HCT116 (cell line): ENCODE results near the gene GM2A. TPM values are rescaled to one million over a fixed set of nuclear protein-coding genes. Genes with fewer than 3 reads are reported as not detected.

ENCODE experiments used
- ATAC-seq: fragments of 200-7000 bp; cut with Tn5 transposase; 2 replicates; pipeline ENCODE4 v1.9.1; 2020; ENCODE audit warnings: mild to moderate bottlenecking, moderate library complexity
- BruUV-seq: library from RNA; stranded (reverse); fragments of 400-500 nt; replicated peaks from 2 replicates; lab custom pipeline; 2021; lab: Mats Ljungman, UMichigan
- CTCF ChIA-PET: fragments of 300-600 bp; sonication (Branson Sonifier 250); formaldehyde crosslinking; loops from one replicate; lab custom pipeline; 2021; ENCODE audit warnings: antibody characterized with exemption; lab: Charles Lee
- POLR2A ChIA-PET: fragments of 300-600, 350-600 bp; sonication (Branson Sonifier 250); formaldehyde crosslinking; loops from one replicate; lab custom pipeline; 2021; ENCODE audit warnings: antibody characterized with exemption; lab: Charles Lee
- RAD21 ChIA-PET, 2 experiments: fragments of 300-600 bp; sonication (Branson Sonifier 250); formaldehyde crosslinking; loops; one replicate each; lab custom pipeline; 2023; ENCODE audit warnings: low total read pairs in 2 of 2; ENCODE audit not compliant: uncharacterized antibody in 2 of 2, unreplicated experiment in 2 of 2, low non-redundant PET in 1 of 2; lab: Charles Lee
- DNase-seq: peaks from one replicate; pipeline ENCODE4 v3.0.0-alpha.2; 2010; ENCODE audit warnings: low read depth, low spot score
- H2AFZ ChIP-seq: fragments of 200-600 bp; shearing (Covaris generic), sonication (generic); 2 replicates; pipeline ENCODE4 v1.6.1; 2017; ENCODE audit warnings: low read depth, mixed run types, mixed read lengths, antibody characterized with exemption, low read length; ENCODE audit not compliant: poor library complexity, severe bottlenecking
- H3K27ac ChIP-seq: 2 replicates; pipeline ENCODE4 v1.5.1; 2012; ENCODE audit warnings: low read depth, low read length
- H3K27me3 ChIP-seq: fragments of 200-600 bp; sonication (generic); 2 replicates; pipeline ENCODE4 v1.6.1; 2016; ENCODE audit warnings: mixed run types, low read length, mixed read lengths; ENCODE audit not compliant: insufficient read depth
- H3K36me3 ChIP-seq, 2 experiments: fragments of 200-500 bp in 1 of 2; fragments of 200-600 bp in 1 of 2; sonication (Bioruptor generic) in 1 of 2; sonication (generic) in 1 of 2; 2 replicates each; pipeline versions ENCODE4 v1.5.1 to v1.6.1; 2014 to 2016; ENCODE audit warnings: low read length in 2 of 2, inconsistent platforms in 1 of 2, mixed read lengths in 1 of 2, mixed run types in 1 of 2; ENCODE audit not compliant: insufficient read depth in 2 of 2, control insufficient read depth in 1 of 2
- H3K4me1 ChIP-seq, 2 experiments: fragments of 200-600 bp in 1 of 2; sonication (generic) in 1 of 2; 2 replicates each; pipeline versions ENCODE4 v1.5.1 to v1.6.1; 2012 to 2017; ENCODE audit warnings: low read length in 2 of 2, inconsistent platforms in 1 of 2, mild to moderate bottlenecking in 1 of 2, mixed read lengths in 1 of 2, mixed run types in 1 of 2, moderate library complexity in 1 of 2; ENCODE audit not compliant: insufficient read depth in 2 of 2, control insufficient read depth in 1 of 2
- H3K4me2 ChIP-seq: fragments of 200-600 bp; sonication (generic); 2 replicates; pipeline ENCODE4 v1.6.1; 2017; ENCODE audit warnings: mixed run types, low read length, mixed read lengths
- H3K4me3 ChIP-seq, 2 experiments: fragments of 200-600 bp in 1 of 2; sonication (generic) in 1 of 2; replicated peaks in 1 of 2; 2 replicates each; pipeline ENCODE4 v1.5.1; 2011 to 2016; ENCODE audit warnings: low read length in 2 of 2, control low read depth in 1 of 2, low read depth in 1 of 2, mild to moderate bottlenecking in 1 of 2, mixed read lengths in 1 of 2, mixed run types in 1 of 2
- H3K79me2 ChIP-seq: fragments of 200-600 bp; sonication (generic); 2 replicates; pipeline ENCODE4 v1.6.1; 2017; ENCODE audit warnings: mild to moderate bottlenecking, mixed run types, low read length, moderate library complexity, mixed read lengths; ENCODE audit not compliant: insufficient read depth
- H3K9ac ChIP-seq: fragments of 200-600 bp; sonication (generic); 2 replicates; pipeline ENCODE4 v1.6.1; 2016; ENCODE audit warnings: low read length, mixed read lengths
- H3K9me2 ChIP-seq: fragments of 200-600 bp; sonication (generic), shearing (Covaris generic); 2 replicates; pipeline ENCODE4 v1.6.1; 2017; ENCODE audit warnings: mixed run types, mild to moderate bottlenecking, moderate library complexity; ENCODE audit not compliant: insufficient read depth
- H3K9me3 ChIP-seq, 2 experiments: fragments of 200-500 bp in 1 of 2; fragments of 200-600 bp in 1 of 2; sonication (Bioruptor generic) in 1 of 2; sonication (generic) in 1 of 2; 2 replicates each; pipeline ENCODE4 v1.6.1; 2014 to 2017; ENCODE audit warnings: low read length in 2 of 2, mixed read lengths in 2 of 2, inconsistent platforms in 1 of 2, low read depth in 1 of 2, mild to moderate bottlenecking in 1 of 2, mixed run types in 1 of 2, moderate library complexity in 1 of 2; ENCODE audit not compliant: control insufficient read depth in 1 of 2, insufficient read depth in 1 of 2
- H4K20me1 ChIP-seq: fragments of 200-600 bp; sonication (generic), shearing (Covaris generic); 2 replicates; pipeline ENCODE4 v1.6.1; 2017; ENCODE audit warnings: mixed run types, mild to moderate bottlenecking, moderate library complexity; ENCODE audit not compliant: insufficient read depth
- ATF3 ChIP-seq: IDR thresholded peaks from 2 replicates; pipeline ENCODE4 v1.6.1; 2012
- CBX3 ChIP-seq: IDR thresholded peaks from 2 replicates; pipeline ENCODE4 v1.6.1; 2012; ENCODE audit warnings: low read depth
- CEBPB ChIP-seq: IDR thresholded peaks from 2 replicates; pipeline ENCODE4 v1.6.1; 2012; ENCODE audit warnings: low read depth
- CTCF ChIP-seq, 3 experiments: fragments of 200-600 bp in 1 of 3; sonication (generic) in 1 of 3; IDR thresholded peaks in 2 of 3; conservative IDR thresholded peaks in 1 of 3; 2 replicates each; pipeline ENCODE4 v1.5.1; 2012 to 2017; ENCODE audit warnings: low read depth in 2 of 3, low read length in 2 of 3, antibody characterized with exemption in 1 of 3, borderline replicate concordance in 1 of 3, control low read depth in 1 of 3, mild to moderate bottlenecking in 1 of 3, mixed read lengths in 1 of 3, mixed run types in 1 of 3, moderate library complexity in 1 of 3; ENCODE audit not compliant: insufficient read depth in 1 of 3
- EGR1 ChIP-seq: IDR thresholded peaks from 2 replicates; pipeline ENCODE4 v1.6.1; 2012; ENCODE audit warnings: low read depth
- ELF1 ChIP-seq: IDR thresholded peaks from 2 replicates; pipeline ENCODE4 v1.6.1; 2012; ENCODE audit warnings: low read depth, borderline replicate concordance
- EZH2 ChIP-seq: fragments of 200-600 bp; sonication (generic); IDR thresholded peaks from 2 replicates; pipeline ENCODE4 v1.6.1; 2017; ENCODE audit warnings: antibody characterized with exemption, mixed run types
- FOSL1 ChIP-seq: IDR thresholded peaks from 2 replicates; pipeline ENCODE4 v1.6.1; 2012; ENCODE audit warnings: low read depth
- JUND ChIP-seq: IDR thresholded peaks from 2 replicates; pipeline ENCODE4 v1.6.1; 2012
- MAX ChIP-seq: IDR thresholded peaks from 2 replicates; pipeline ENCODE4 v1.6.1; 2012
- POLR2A ChIP-seq: IDR thresholded peaks from 2 replicates; pipeline ENCODE4 v1.7.0; 2011; ENCODE audit warnings: borderline replicate concordance; ENCODE audit not compliant: insufficient read depth, insufficient read length; ENCODE audit errors: extremely low read depth
- POLR2AphosphoS5 ChIP-seq: IDR thresholded peaks from 2 replicates; pipeline ENCODE4 v1.6.1; 2011; ENCODE audit warnings: mild to moderate bottlenecking, low read depth, low read length, moderate library complexity
- RAD21 ChIP-seq: IDR thresholded peaks from 2 replicates; pipeline ENCODE4 v1.6.1; 2012; ENCODE audit warnings: low read depth, mild to moderate bottlenecking
- SRF ChIP-seq: IDR thresholded peaks from 2 replicates; pipeline ENCODE4 v1.6.1; 2012; ENCODE audit warnings: low read depth
- TCF7L2 ChIP-seq: IDR thresholded peaks from 2 replicates; pipeline ENCODE4 v1.7.0; 2011; ENCODE audit warnings: borderline replicate concordance, inconsistent platforms; ENCODE audit not compliant: insufficient read depth, insufficient read length; ENCODE audit errors: extremely low read depth
- YY1 ChIP-seq: IDR thresholded peaks from 2 replicates; pipeline ENCODE4 v1.6.1; 2011; ENCODE audit warnings: low read length, low read depth, moderate library complexity, mild to moderate bottlenecking; ENCODE audit not compliant: insufficient replicate concordance; ENCODE audit errors: extremely low read depth
- ZBTB33 ChIP-seq: IDR thresholded peaks from 2 replicates; pipeline ENCODE4 v1.6.1; 2011; ENCODE audit warnings: mild to moderate bottlenecking, low read length, moderate library complexity; ENCODE audit not compliant: insufficient replicate concordance; ENCODE audit errors: extremely low read depth
- ZFX ChIP-seq: fragments of 450-650 bp; IDR thresholded peaks from 2 replicates; pipeline ENCODE4 v1.6.1; 2017
- ZNF274 ChIP-seq: fragments of 200-500 bp; sonication (Bioruptor generic); IDR thresholded peaks from 2 replicates; pipeline ENCODE4 v1.6.1; 2014; ENCODE audit warnings: mild to moderate bottlenecking, low read depth, low read length, inconsistent platforms
- intact Hi-C: fragments of 100-400 bp; cut with micrococcal nuclease; formaldehyde crosslinking; loops from 2 replicates; pipeline ENCODE4 v1.10.0; 2022
- total RNA-seq: library from RNA; stranded (reverse); gene quantifications from one replicate; pipeline ENCODE4 v1.2.1, GENCODE V29; 2021; ENCODE audit not compliant: unreplicated experiment

GM2A gene
- total RNA-seq, 1 experiment from 2014 or later = 25.0 TPM

GRCh38 chr5:151204051-151204450 lies 48.9 kb upstream of the GM2A start:
- H3K79me2 ChIP-seq = no peaks in the 10 kb centered on the region
- ChIA-PET POLR2A (no interaction called here), RAD21 (no interaction called here), CTCF (no interaction called here)
- H3K4me3 ChIP-seq = no peak overlapping the region
- H3K36me3 ChIP-seq = no peaks in the 10 kb centered on the region
- H2AFZ ChIP-seq = no peak overlapping the region
- H3K27ac ChIP-seq = no peak overlapping the region
- TF ChIP-seq EGR1 (no peak), CBX3 (no peak), ZNF274 (no peak), ZFX (no peak), FOSL1 (no peak), POLR2AphosphoS5 (no peak), POLR2A (no peak), JUND (no peak), EZH2 (no peak), YY1 (no peak), MAX (no peak), SRF (no peak), CEBPB (no peak), ZBTB33 (no peak), ATF3 (no peak), RAD21 (no peak), CTCF (IDR thresholded peaks at IDR 0.05 in 2 of 3, conservative IDR thresholded peaks at IDR 0.05 in 1 of 3; ENCODE audit: borderline replicate concordance in 1 of 3, insufficient read depth in 1 of 3, low read depth in 2 of 3, low read length in 2 of 3) (no peak), TCF7L2 (no peak), ELF1 (no peak)
- no peak for ATAC-seq
- peaks cover 10 to 11% of the 10 kb centered on the region in 2 experiments for H3K4me1 ChIP-seq
- BruUV-seq = no TSS peak
- H3K27me3 ChIP-seq = no peaks in the 10 kb centered on the region
- H3K9me3 ChIP-seq = no peaks in the 10 kb centered on the region
- no peaks in the 10 kb centered on the region for H3K9me2 ChIP-seq
- no peaks in the 10 kb centered on the region for H4K20me1 ChIP-seq
- no peak for DNase-seq
- no peak overlapping the region for H3K4me2 ChIP-seq
- no peak overlapping the region for H3K9ac ChIP-seq
- intact Hi-C loops = no loop called here
